Hepatocyte (in vitro differentiated cells): ENCODE measurements around the gene TSEN2. TPM values are rescaled to one million over a fixed set of nuclear protein-coding genes. Genes with fewer than 3 reads are reported as not detected.
A peak's percentile ranks its signal among the peaks of the same experiment; 100 is the strongest.

Experiments used
- DNase-seq: peaks from one replicate; pipeline ENCODE4 v3.0.0-alpha.2; 2016; ENCODE audit warnings: low spot score
- H2AFZ ChIP-seq: fragments of 200-600 bp; sonication (generic); 2 replicates; pipeline ENCODE4 v1.6.0; 2016; ENCODE audit warnings: antibody characterized with exemption, mild to moderate bottlenecking
- H3K27ac ChIP-seq: fragments of 200-600 bp; sonication (generic); 2 replicates; pipeline ENCODE4 v1.5.1; 2016; ENCODE audit warnings: mild to moderate bottlenecking
- H3K27me3 ChIP-seq: fragments of 200-600 bp; sonication (generic); 2 replicates; pipeline ENCODE4 v1.6.1; 2016
- H3K36me3 ChIP-seq: fragments of 200-600 bp; sonication (generic); replicated peaks from 2 replicates; pipeline ENCODE4 v1.5.1; 2016; ENCODE audit warnings: low read depth; ENCODE audit not compliant: insufficient read depth
- H3K4me1 ChIP-seq: fragments of 200-600 bp; sonication (generic); 2 replicates; pipeline ENCODE4 v1.5.1; 2016; ENCODE audit warnings: mild to moderate bottlenecking, moderate library complexity; ENCODE audit not compliant: insufficient read depth
- H3K4me2 ChIP-seq: fragments of 200-600 bp; sonication (generic); 2 replicates; pipeline ENCODE4 v1.6.0; 2016
- H3K4me3 ChIP-seq: fragments of 200-600 bp; sonication (generic); 2 replicates; pipeline ENCODE4 v1.5.1; 2016; ENCODE audit warnings: mild to moderate bottlenecking
- H3K79me2 ChIP-seq: fragments of 200-600 bp; sonication (generic); 2 replicates; pipeline ENCODE4 v1.6.0; 2017; ENCODE audit warnings: mild to moderate bottlenecking
- H3K9me2 ChIP-seq: fragments of 200-600 bp; sonication (generic); replicated peaks from 2 replicates; pipeline ENCODE4 v1.6.0; 2017; ENCODE audit warnings: mild to moderate bottlenecking; ENCODE audit not compliant: insufficient read depth
- H3K9me3 ChIP-seq: fragments of 200-600 bp; sonication (generic); 2 replicates; pipeline ENCODE4 v1.5.1; 2016; ENCODE audit warnings: low read depth, mild to moderate bottlenecking
- H4K20me1 ChIP-seq: fragments of 200-600 bp; sonication (generic); 2 replicates; pipeline ENCODE4 v1.6.0; 2016; ENCODE audit warnings: mild to moderate bottlenecking; ENCODE audit not compliant: insufficient read depth, poor library complexity, severe bottlenecking
- CTCF ChIP-seq: fragments of 200-600 bp; sonication (generic); IDR thresholded peaks from 2 replicates; pipeline ENCODE4 v1.5.1; 2016; ENCODE audit warnings: antibody characterized with exemption, mild to moderate bottlenecking; ENCODE audit not compliant: poor library complexity
- EZH2 ChIP-seq: fragments of 200-600 bp; sonication (generic); IDR thresholded peaks from 2 replicates; pipeline ENCODE4 v1.6.1; 2016; ENCODE audit warnings: antibody characterized with exemption, mild to moderate bottlenecking, borderline replicate concordance
- EZH2phosphoT487 ChIP-seq: fragments of 200-600 bp; sonication (generic); IDR thresholded peaks from one replicate; pipeline ENCODE4 v1.6.1; 2018; ENCODE audit warnings: antibody characterized with exemption, mild to moderate bottlenecking, low read depth, moderate library complexity; ENCODE audit not compliant: unreplicated experiment, severe bottlenecking
- WGBS: methylation state at CpG from one replicate; pipeline ENCODE4 v1.1.6; 2016; ENCODE audit warnings: low lambda C conversion rate; ENCODE audit errors: missing lambda C conversion rate; 5-methylcytosine and 5-hydroxymethylcytosine counted together
- polyA plus RNA-seq: library from polyadenylated mRNA; unstranded; fragments of >200 nt; fragmentation: Nextera tagmentation; extraction: Ambion mirVana; gene quantifications from 2 replicates; pipeline ENCODE4 v1.2.1, GENCODE V29; 2016
- total RNA-seq: library from RNA; depleted of rRNA; stranded (reverse); fragments of >200 nt; gene quantifications from 2 replicates; pipeline ENCODE4 v1.2.3, GENCODE V29; 2014

Gene TSEN2
- total and polyA plus RNA-seq, 2 experiments from 2014 or later, result 9.6 to 17.8 TPM

- Histone ChIP-seq H3K4me1 (peaks cover 12% of the 10 kb centered on the region), H3K9me3 (no peaks in the 10 kb centered on the region), H3K36me3 (no peaks in the 10 kb centered on the region), H3K27ac (no peak overlapping the region), H2AFZ (no peak overlapping the region), H3K79me2 (no peaks in the 10 kb centered on the region), H4K20me1 (no peaks in the 10 kb centered on the region), H3K27me3 (no peaks in the 10 kb centered on the region), H3K9me2 (no peaks in the 10 kb centered on the region), H3K4me2 (no peak overlapping the region), H3K4me3 (no peak overlapping the region)
- 86% methylated on average over 5 of the region's 5 CpGs for WGBS
- no peak for DNase-seq
- TF ChIP-seq EZH2phosphoT487 (no peak), CTCF (no peak)
Measured at GRCh38 chr3:12472796-12473195, 11.5 kb upstream of the TSEN2 start.

GRCh38 chr3:12473511-12473910 lies 10.8 kb upstream of the TSEN2 start:
- H3K4me2 ChIP-seq, result no peak overlapping the region
- no peak overlapping the region for H2AFZ ChIP-seq
- H3K27ac ChIP-seq, result no peak overlapping the region
- H3K4me1 ChIP-seq, result peaks cover 12% of the 10 kb centered on the region
- no peaks in the 10 kb centered on the region for H3K9me2 ChIP-seq
- no peaks in the 10 kb centered on the region for H3K27me3 ChIP-seq
- H4K20me1 ChIP-seq, result no peaks in the 10 kb centered on the region
- TF ChIP-seq EZH2phosphoT487 (no peak), EZH2 (no peak), CTCF (no peak)
- no peaks in the 10 kb centered on the region for H3K79me2 ChIP-seq
- H3K4me3 ChIP-seq, result no peak overlapping the region
- no peaks in the 10 kb centered on the region for H3K36me3 ChIP-seq
- no peak for DNase-seq
- no peaks in the 10 kb centered on the region for H3K9me3 ChIP-seq
- 90% methylated on average over 9 of the region's 9 CpGs for WGBS

- Histone ChIP-seq H3K9me3 (no peaks in the 10 kb centered on the region), H3K27ac (peak overlapping the region; percentile 74), H3K4me2 (no peak overlapping the region), H3K9me2 (no peaks in the 10 kb centered on the region), H3K36me3 (no peaks in the 10 kb centered on the region), H4K20me1 (no peaks in the 10 kb centered on the region), H3K4me1 (peaks cover 18% of the 10 kb centered on the region), H3K27me3 (no peaks in the 10 kb centered on the region), H3K79me2 (no peaks in the 10 kb centered on the region), H3K4me3 (no peak overlapping the region), H2AFZ (no peak overlapping the region)
- no peak for DNase-seq
- TF ChIP-seq EZH2phosphoT487 (no peak), CTCF (no peak), EZH2 (no peak)
- WGBS, result 77% methylated on average over 5 of the region's 5 CpGs
Measured at GRCh38 chr3:12476238-12476897, 7.9 kb upstream of the TSEN2 start.

- H3K9me3 ChIP-seq, result no peaks in the 10 kb centered on the region
- no peak for DNase-seq
- no peaks in the 10 kb centered on the region for H3K79me2 ChIP-seq
- no peak overlapping the region for H3K4me2 ChIP-seq
- H3K4me3 ChIP-seq, result no peak overlapping the region
- H2AFZ ChIP-seq, result no peak overlapping the region
- no peaks in the 10 kb centered on the region for H4K20me1 ChIP-seq
- peaks cover 18% of the 10 kb centered on the region for H3K4me1 ChIP-seq
- H3K36me3 ChIP-seq, result no peaks in the 10 kb centered on the region
- WGBS, result 95% methylated on average over 5 of the region's 5 CpGs
- TF ChIP-seq EZH2phosphoT487, result no peak
- TF ChIP-seq CTCF, result no peak
- TF ChIP-seq EZH2, result no peak
- H3K9me2 ChIP-seq, result no peaks in the 10 kb centered on the region
- no peak overlapping the region for H3K27ac ChIP-seq
- no peaks in the 10 kb centered on the region for H3K27me3 ChIP-seq
Measured at GRCh38 chr3:12477256-12477655, 7.0 kb upstream of the TSEN2 start.
